SU-DHL-6 (cell line): Measurements from ENCODE around the gene HOPX.

Experiments used
- H2AFZ ChIP-seq: fragments of 200-600 bp; sonication (generic); 2 replicates; pipeline ENCODE4 v1.6.1; 2014; ENCODE audit warnings: low read depth, mild to moderate bottlenecking, moderate library complexity, mixed read lengths, antibody characterized with exemption, low read length; ENCODE audit not compliant: severe bottlenecking
- H3F3A ChIP-seq: fragments of 200-600 bp; shearing (Covaris generic); 2 replicates; pipeline ENCODE4 v1.6.0; 2016; ENCODE audit warnings: antibody characterized with exemption, mild to moderate bottlenecking; ENCODE audit not compliant: insufficient read depth
- H3K27ac ChIP-seq: fragments of 200-600 bp; sonication (generic); 2 replicates; pipeline ENCODE4 v1.5.1; 2016; ENCODE audit warnings: low read depth, mild to moderate bottlenecking, low read length, moderate library complexity, mixed read lengths
- H3K27me3 ChIP-seq: fragments of 200-600 bp; sonication (generic), shearing (Covaris generic); 2 replicates; pipeline ENCODE4 v1.6.0; 2014; ENCODE audit warnings: mild to moderate bottlenecking, low read length
- H3K36me3 ChIP-seq: fragments of 200-600 bp; sonication (generic); 2 replicates; pipeline ENCODE4 v1.6.1; 2014; ENCODE audit warnings: mild to moderate bottlenecking, low read length, mixed read lengths
- H3K4me2 ChIP-seq: fragments of 300-600, 200-600 bp; shearing (Covaris generic), sonication (generic); 2 replicates; pipeline ENCODE4 v1.6.0; 2014; ENCODE audit warnings: low read length, low read depth, mild to moderate bottlenecking; ENCODE audit not compliant: poor library complexity, severe bottlenecking
- H3K4me3 ChIP-seq: fragments of 200-600 bp; sonication (generic); 2 replicates; pipeline ENCODE4 v1.5.1; 2014; ENCODE audit warnings: antibody characterized with exemption, low read length, mild to moderate bottlenecking, mixed read lengths; ENCODE audit not compliant: insufficient read depth, poor library complexity, severe bottlenecking
- H3K79me2 ChIP-seq: fragments of 200-600 bp; sonication (generic); 2 replicates; pipeline ENCODE4 v1.6.1; 2014; ENCODE audit warnings: mild to moderate bottlenecking, low read length, moderate library complexity; ENCODE audit not compliant: insufficient read depth
- H3K9ac ChIP-seq: fragments of 200-600 bp; sonication (generic); 2 replicates; pipeline ENCODE4 v1.7.0; 2014; ENCODE audit warnings: mild to moderate bottlenecking, low read length
- H3K9me2 ChIP-seq: fragments of 200-600 bp; sonication (generic); replicated peaks from 2 replicates; pipeline ENCODE4 v1.6.1; 2014; ENCODE audit warnings: low read length; ENCODE audit not compliant: insufficient read depth
- H3K9me3 ChIP-seq: fragments of 200-600 bp; sonication (generic); 2 replicates; pipeline ENCODE4 v1.6.1; 2014; ENCODE audit warnings: low read length, mixed read lengths; ENCODE audit not compliant: insufficient read depth
- H4K20me1 ChIP-seq: fragments of 200-600 bp; sonication (generic); 2 replicates; pipeline ENCODE4 v1.6.1; 2014; ENCODE audit warnings: low read depth, mild to moderate bottlenecking, antibody characterized with exemption, low read length, moderate library complexity, mixed read lengths
- CTCF ChIP-seq: fragments of 200-600 bp; sonication (generic); IDR thresholded peaks from one replicate; pipeline ENCODE4 v1.5.1; 2017; ENCODE audit warnings: antibody characterized with exemption, mild to moderate bottlenecking, low read length, moderate library complexity; ENCODE audit not compliant: insufficient read depth, poor library complexity, severe bottlenecking
- EZH2phosphoT487 ChIP-seq: fragments of 200-600 bp; sonication (generic), shearing (Covaris generic); conservative IDR thresholded peaks from 2 replicates; pipeline ENCODE4 v1.6.1; 2018; ENCODE audit warnings: mild to moderate bottlenecking, antibody characterized with exemption, low read length, moderate library complexity, mixed read lengths

Gene HOPX

DNA sequence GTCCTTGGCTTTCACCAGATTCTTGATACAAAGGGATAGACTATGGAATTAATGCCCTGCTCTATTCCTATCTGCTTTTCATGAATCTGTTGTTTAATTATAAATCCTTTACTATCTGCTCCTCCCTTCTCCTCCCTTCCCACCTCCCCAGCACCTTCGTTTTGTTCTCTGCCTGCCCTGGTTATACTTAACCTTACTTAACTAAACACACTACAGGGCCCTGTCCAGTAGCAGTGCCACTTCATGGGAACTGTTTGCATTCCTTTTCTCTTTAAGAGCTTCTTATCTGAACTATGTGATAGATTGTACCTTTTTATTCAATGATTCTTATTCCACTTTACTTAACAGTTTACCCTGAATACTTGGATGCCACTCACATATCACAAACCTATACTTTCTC, 830 bp downstream of the HOPX start:
- Histone ChIP-seq H3K27me3 (no peaks in the 10 kb centered on the region), H3K79me2 (no peaks in the 10 kb centered on the region), H3K36me3 (no peaks in the 10 kb centered on the region), H3K4me2 (no peak overlapping the region), H3F3A (no peaks in the 10 kb centered on the region), H3K27ac (no peak overlapping the region), H3K4me3 (no peak overlapping the region), H3K9ac (no peak overlapping the region), H2AFZ (no peak overlapping the region), H3K9me2 (no peaks in the 10 kb centered on the region), H4K20me1 (no peaks in the 10 kb centered on the region), H3K9me3 (no peaks in the 10 kb centered on the region)
- TF ChIP-seq EZH2phosphoT487 (no peak), CTCF (no peak)

DNA sequence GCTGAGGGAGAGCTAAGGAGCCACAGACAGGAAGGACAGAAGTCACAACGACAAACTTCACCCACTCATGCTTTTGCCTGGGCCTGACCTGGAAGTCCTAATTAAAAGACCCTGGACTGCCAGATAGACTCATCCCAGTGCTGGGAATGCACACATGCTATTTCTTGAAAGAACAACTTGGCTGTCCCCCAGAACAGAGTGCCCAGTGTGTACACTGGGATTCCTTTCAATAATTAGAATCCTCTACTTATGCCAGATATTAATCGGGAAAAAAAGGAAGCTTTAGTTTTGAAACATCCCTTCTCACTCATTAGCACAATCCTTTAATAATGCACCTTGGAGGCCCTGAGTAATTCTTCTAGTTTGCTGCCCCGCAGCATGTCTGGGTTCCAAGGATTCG, 3.4 kb downstream of the HOPX start:
- no peaks in the 10 kb centered on the region for H3K27me3 ChIP-seq
- H2AFZ ChIP-seq, result no peak overlapping the region
- H3F3A ChIP-seq, result no peaks in the 10 kb centered on the region
- H3K79me2 ChIP-seq, result no peaks in the 10 kb centered on the region
- no peak for TF ChIP-seq CTCF
- TF ChIP-seq EZH2phosphoT487, result no peak
- H4K20me1 ChIP-seq, result no peaks in the 10 kb centered on the region
- no peaks in the 10 kb centered on the region for H3K9me3 ChIP-seq
- H3K4me3 ChIP-seq, result no peak overlapping the region
- no peak overlapping the region for H3K27ac ChIP-seq
- H3K9me2 ChIP-seq, result no peaks in the 10 kb centered on the region
- no peaks in the 10 kb centered on the region for H3K36me3 ChIP-seq
- no peak overlapping the region for H3K9ac ChIP-seq
- no peak overlapping the region for H3K4me2 ChIP-seq

DNA sequence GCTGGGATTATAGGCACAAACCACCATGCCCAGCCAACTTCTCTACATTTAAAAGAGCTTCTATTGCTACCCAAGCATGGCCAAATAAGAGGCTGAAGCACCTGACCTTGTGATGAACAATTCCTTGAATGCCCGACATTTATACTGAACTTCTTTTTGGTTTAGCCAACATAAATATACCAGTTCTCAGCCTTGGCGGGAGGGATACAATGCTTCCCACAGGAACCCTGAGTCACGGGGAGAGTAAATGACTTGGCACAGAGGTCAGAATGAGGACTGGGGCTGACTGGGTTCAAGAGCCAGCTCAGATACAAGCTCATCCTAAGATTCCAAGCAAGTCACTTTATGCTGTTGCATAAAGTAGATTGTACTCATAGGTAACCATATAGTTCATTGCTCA, 6.1 kb downstream of the HOPX start:
- Histone ChIP-seq H3K27me3 (no peaks in the 10 kb centered on the region), H4K20me1 (no peaks in the 10 kb centered on the region), H3F3A (no peaks in the 10 kb centered on the region), H3K9me3 (no peaks in the 10 kb centered on the region), H3K36me3 (no peaks in the 10 kb centered on the region), H3K27ac (no peak overlapping the region), H3K9me2 (no peaks in the 10 kb centered on the region), H3K4me3 (no peak overlapping the region), H2AFZ (no peak overlapping the region), H3K4me2 (no peak overlapping the region), H3K79me2 (no peaks in the 10 kb centered on the region), H3K9ac (no peak overlapping the region)
- TF ChIP-seq EZH2phosphoT487 (no peak), CTCF (no peak)

DNA sequence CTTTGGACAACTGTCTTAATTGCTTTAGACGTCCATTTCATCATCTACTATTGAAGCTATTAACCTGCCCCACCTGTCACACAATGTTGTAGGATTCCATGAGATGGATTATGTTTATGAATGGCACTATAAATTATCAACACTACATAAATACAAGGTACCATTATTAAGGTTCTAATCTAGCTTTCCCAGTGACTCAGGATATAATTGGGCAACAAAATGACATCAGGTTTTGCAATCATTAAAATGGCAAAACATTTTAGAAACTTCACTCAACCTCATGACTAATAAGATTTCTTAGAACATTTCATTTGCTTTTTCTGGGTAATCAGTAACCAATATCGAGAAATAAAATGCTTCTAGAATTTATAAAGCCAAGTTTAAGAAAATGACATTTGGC, 9.2 kb downstream of the HOPX start:
- no peak overlapping the region for H3K4me3 ChIP-seq
- H3K9me2 ChIP-seq, result no peaks in the 10 kb centered on the region
- H3K9ac ChIP-seq, result no peak overlapping the region
- no peak overlapping the region for H3K4me2 ChIP-seq
- no peaks in the 10 kb centered on the region for H3K36me3 ChIP-seq
- H4K20me1 ChIP-seq, result no peaks in the 10 kb centered on the region
- no peaks in the 10 kb centered on the region for H3K9me3 ChIP-seq
- H3K79me2 ChIP-seq, result no peaks in the 10 kb centered on the region
- H3K27ac ChIP-seq, result no peak overlapping the region
- no peak for TF ChIP-seq EZH2phosphoT487
- TF ChIP-seq CTCF, result no peak
- no peak overlapping the region for H2AFZ ChIP-seq
- H3K27me3 ChIP-seq, result no peaks in the 10 kb centered on the region
- no peaks in the 10 kb centered on the region for H3F3A ChIP-seq
